Activated CD4-positive, alpha-beta T cell treated with anti-CD3 and anti-CD28 coated beads, Interleukin-2, amount 10 ng/mL, durations not matched to agents 7 days and 5 days (primary cell): Measurements from ENCODE around the gene FOXG1. TPM values are rescaled to one million over a fixed set of nuclear protein-coding genes. Genes with fewer than 3 reads are reported as not detected.

ENCODE experiments used
- CTCF ChIA-PET: fragments of 350-600 bp; sonication (Branson Sonifier 250); formaldehyde crosslinking; loops from one replicate; lab custom pipeline; 2021; ENCODE audit warnings: antibody characterized with exemption; lab: Charles Lee
- POLR2A ChIA-PET: fragments of 350-600 bp; sonication (Branson Sonifier 250); formaldehyde crosslinking; loops from one replicate; lab custom pipeline; 2021; ENCODE audit warnings: antibody characterized with exemption; lab: Charles Lee
- DNase-seq: peaks from one replicate; pipeline ENCODE4 v3.0.0-alpha.2; 2020
- H3K27ac Mint-ChIP-seq: one replicate; pipeline ENCODE4 v1.8.0; 2021; ENCODE audit warnings: mild to moderate bottlenecking, moderate library complexity, mixed read lengths
- H3K27me3 Mint-ChIP-seq: one replicate; pipeline ENCODE4 v1.8.0; 2021; ENCODE audit warnings: mixed read lengths
- H3K36me3 Mint-ChIP-seq: one replicate; pipeline ENCODE4 v1.8.0; 2021; ENCODE audit warnings: low read depth, mixed read lengths
- H3K4me1 Mint-ChIP-seq: one replicate; pipeline ENCODE4 v1.8.0; 2021; ENCODE audit warnings: mixed read lengths
- H3K4me3 Mint-ChIP-seq: one replicate; pipeline ENCODE4 v1.8.0; 2021; ENCODE audit warnings: mild to moderate bottlenecking, moderate library complexity, mixed read lengths
- H3K9me3 Mint-ChIP-seq: one replicate; pipeline ENCODE4 v1.8.0; 2021; ENCODE audit warnings: mixed read lengths
- total RNA-seq, 2 experiments: library from RNA; stranded (reverse); gene quantifications; one replicate each; pipeline ENCODE4 v1.2.3, GENCODE V29; 2021

The FOXG1 gene
- total RNA-seq, 2 experiments from 2014 or later = not detected

DNA sequence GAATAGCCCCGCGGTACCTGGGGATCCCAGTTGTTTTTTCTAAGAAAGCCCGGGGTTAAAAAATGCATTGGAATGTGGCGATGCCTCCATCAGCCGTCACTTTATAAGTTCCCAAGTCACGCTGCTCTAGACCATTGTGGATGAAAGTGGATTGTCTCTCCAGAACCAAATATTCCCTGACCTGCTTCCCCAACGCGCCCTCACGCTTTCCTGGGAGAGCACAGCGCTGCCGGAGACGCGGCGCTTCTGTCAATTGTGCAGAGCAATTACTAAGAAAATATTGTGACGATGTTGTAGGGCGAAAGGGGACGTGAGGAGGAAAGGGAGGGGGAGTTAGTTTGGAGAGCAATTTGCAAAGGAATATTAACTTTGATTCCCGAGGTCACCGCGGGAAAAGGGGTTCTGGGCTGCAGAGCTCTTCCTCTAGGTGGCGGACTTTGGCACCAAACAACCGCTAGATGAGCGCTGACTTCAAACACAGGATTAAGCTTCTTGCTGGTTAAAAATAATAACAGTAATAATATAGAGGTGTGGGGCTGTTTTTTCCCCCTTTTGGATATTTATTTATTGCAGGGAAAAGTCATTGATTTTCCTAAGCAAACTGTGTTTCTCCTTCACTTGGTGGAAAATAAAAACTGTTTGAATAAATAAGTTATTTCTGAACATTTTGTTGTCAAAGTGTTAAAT lies 9.6 kb upstream of the FOXG1 start:
- H3K9me3 Mint-ChIP-seq = no peaks in the 10 kb centered on the region
- DNase-seq = no peak

GRCh38 chr14:28757786-28758185 lies 8.8 kb upstream of the FOXG1 start:
- peaks cover 2% of the 10 kb centered on the region for H3K36me3 Mint-ChIP-seq
- CTCF ChIA-PET = no interaction called here

More for the DNA sequence above, 9.6 kb upstream of the FOXG1 start:
- no peak overlapping the region for H3K27ac Mint-ChIP-seq
- no peaks in the 10 kb centered on the region for H3K4me1 Mint-ChIP-seq
- no peak overlapping the region for H3K4me3 Mint-ChIP-seq
- ChIA-PET POLR2A (no interaction called here), CTCF (no interaction called here)
- H3K36me3 Mint-ChIP-seq = peaks cover 2% of the 10 kb centered on the region
- H3K27me3 Mint-ChIP-seq = peaks cover 65% of the 10 kb centered on the region

GRCh38 chr14:28758253-28758884 lies 8.2 kb upstream of the FOXG1 start:
- ChIA-PET POLR2A (interaction anchor here (0.6 kb wide), 1 partner anchor 8 kb away, joined by 5 read pairs; the partner anchor contains the start of gene FOXG1), CTCF (no interaction called here)
- Mint-ChIP-seq H3K36me3 (peaks cover 2% of the 10 kb centered on the region), H3K9me3 (no peaks in the 10 kb centered on the region), H3K27ac (peak overlapping the region; percentile 42), H3K27me3 (peaks cover 74% of the 10 kb centered on the region), H3K4me3 (no peak overlapping the region), H3K4me1 (no peaks in the 10 kb centered on the region)
- no peak for DNase-seq

More at GRCh38 chr14:28757786-28758185, 8.8 kb upstream of the FOXG1 start:
- H3K4me3 Mint-ChIP-seq = no peak overlapping the region
- no peaks in the 10 kb centered on the region for H3K4me1 Mint-ChIP-seq
- H3K27me3 Mint-ChIP-seq = peaks cover 73% of the 10 kb centered on the region
- DNase-seq = no peak
- no peak overlapping the region for H3K27ac Mint-ChIP-seq
- H3K9me3 Mint-ChIP-seq = no peaks in the 10 kb centered on the region
- POLR2A ChIA-PET = interaction anchor here (0.6 kb wide), 1 partner anchor 9 kb away, joined by 5 read pairs; the partner anchor contains the start of gene FOXG1

GRCh38 chr14:28758885-28759652 lies 7.5 kb upstream of the FOXG1 start:
- ChIA-PET POLR2A (no interaction called here), CTCF (no interaction called here)
- no peak overlapping the region for H3K4me3 Mint-ChIP-seq
- H3K27me3 Mint-ChIP-seq = peaks cover 74% of the 10 kb centered on the region
- H3K9me3 Mint-ChIP-seq = no peaks in the 10 kb centered on the region
- H3K4me1 Mint-ChIP-seq = no peaks in the 10 kb centered on the region
- peaks cover 2% of the 10 kb centered on the region for H3K36me3 Mint-ChIP-seq
- no peak for DNase-seq
- H3K27ac Mint-ChIP-seq = peak overlapping the region; percentile 42

DNA sequence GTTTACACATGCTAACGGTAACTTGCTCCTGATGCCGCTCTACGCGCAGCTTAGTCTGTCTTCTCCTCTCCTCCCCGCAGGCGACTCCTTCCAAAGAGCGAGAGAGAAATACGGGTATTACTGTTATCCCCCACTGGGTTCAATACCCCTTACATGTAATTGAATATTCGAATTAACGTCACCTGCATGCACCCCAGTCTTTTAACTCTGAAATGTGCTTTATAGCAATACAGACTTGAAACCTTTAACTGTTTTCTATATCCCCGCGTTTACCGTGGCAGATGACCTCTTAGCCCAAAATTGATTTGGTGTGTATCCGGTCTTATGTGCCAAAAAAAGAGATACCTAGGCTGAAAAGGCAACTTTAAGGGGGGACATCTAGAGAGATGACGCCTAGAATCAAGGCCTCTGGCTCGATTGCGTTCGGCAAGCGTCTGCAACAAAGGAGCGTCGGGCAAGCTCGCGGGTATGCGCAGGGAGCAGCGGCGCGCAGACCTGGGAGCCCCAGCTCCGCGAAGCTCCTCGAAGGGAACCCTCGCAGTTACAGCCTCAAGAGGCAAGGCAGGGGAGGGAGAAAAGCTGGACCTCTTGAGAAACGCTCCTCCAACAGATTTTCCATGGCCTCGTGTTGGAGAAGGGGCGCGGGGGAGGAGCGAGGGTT lies 6.8 kb upstream of the FOXG1 start:
- CTCF ChIA-PET = no interaction called here

DNA sequence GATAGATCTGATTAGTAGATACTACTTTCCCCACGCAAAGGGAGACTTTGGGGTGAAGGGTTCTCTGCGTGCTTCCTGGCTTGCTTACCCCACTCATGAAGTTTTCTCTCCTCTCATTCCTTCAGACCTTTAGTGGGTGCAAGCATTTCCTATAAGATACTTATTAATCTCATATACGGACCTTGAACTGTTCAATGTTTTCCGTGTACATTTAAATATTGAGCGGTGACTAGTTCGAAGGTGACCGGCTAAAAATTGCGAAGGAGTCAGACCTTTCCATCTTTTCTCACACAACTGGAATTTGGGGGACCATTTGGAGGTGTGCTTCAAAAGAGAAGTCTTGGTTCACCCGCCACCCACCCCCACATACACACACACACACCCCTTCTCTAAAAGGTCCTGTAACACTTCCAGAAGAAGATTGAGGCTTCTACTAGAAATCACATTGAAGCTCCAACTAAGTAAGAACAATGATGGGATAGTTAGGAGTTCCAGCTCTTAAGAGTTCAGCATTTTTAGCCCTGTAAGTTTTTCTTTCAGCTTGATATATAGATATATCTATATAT lies 6.1 kb upstream of the FOXG1 start:
- ChIA-PET CTCF (interaction anchor here (0.7 kb wide), 1 partner anchor 42 kb away, joined by 3 read pairs; no protein-coding TSS in a partner anchor), POLR2A (no interaction called here)
- peaks cover 2% of the 10 kb centered on the region for H3K36me3 Mint-ChIP-seq
- peaks cover 78% of the 10 kb centered on the region for H3K27me3 Mint-ChIP-seq
- no peak overlapping the region for H3K27ac Mint-ChIP-seq
- H3K4me3 Mint-ChIP-seq = no peak overlapping the region
- H3K9me3 Mint-ChIP-seq = no peaks in the 10 kb centered on the region
- peaks cover 2% of the 10 kb centered on the region for H3K4me1 Mint-ChIP-seq
- DNase-seq = no peak

More for the DNA sequence above, 6.8 kb upstream of the FOXG1 start:
- Mint-ChIP-seq H3K27ac (peak overlapping the region; percentile 25), H3K4me3 (no peak overlapping the region), H3K9me3 (no peaks in the 10 kb centered on the region), H3K4me1 (no peaks in the 10 kb centered on the region), H3K36me3 (peaks cover 2% of the 10 kb centered on the region), H3K27me3 (peaks cover 78% of the 10 kb centered on the region)
- POLR2A ChIA-PET = no interaction called here
- DNase-seq = no peak

DNA sequence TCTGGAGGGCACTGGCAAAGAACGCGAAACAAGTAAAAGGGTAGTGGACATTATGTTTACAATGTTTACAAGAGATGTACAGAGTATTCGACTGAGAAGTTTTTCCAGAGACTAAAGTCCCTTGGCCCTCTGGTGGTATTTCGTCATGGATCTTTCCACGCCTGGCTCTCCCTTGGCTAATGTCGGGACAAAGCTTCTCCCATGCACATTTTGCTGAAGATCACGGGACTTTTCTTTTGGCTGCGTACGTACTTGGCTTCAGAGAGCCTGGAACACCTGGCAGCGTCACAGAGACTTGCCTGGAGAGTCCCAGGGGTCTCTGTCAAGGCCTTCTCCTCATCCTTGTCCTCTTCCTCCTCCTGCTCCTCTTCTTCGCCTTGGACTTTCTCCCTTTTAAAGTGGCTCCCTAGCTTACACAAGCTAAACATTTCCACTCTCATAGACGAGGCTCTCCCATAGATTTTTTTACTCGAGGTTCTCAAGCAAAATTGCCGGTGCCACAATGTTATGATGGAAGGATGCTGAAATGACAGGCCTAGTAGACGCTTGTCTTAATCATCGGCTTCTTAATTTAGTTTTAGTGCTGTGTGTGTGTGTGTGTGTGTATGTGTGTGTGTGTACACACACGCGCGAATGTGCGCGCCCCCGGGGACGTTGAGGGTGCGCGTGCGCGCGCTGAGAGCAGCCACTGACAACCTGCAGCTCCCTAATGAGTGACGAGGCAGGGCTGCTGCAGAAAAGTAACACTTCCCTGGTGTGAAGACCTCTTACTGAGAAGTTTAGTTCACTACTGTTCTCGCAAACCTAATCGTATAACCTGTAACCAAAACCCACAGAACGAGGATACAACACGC lies 4.9 kb upstream of the FOXG1 start:
- ChIA-PET CTCF (interaction anchor here (0.6 to 0.7 kb wide), 2 partner anchors 41 to 207 kb away, joined by 3 read pairs; no protein-coding TSS in a partner anchor), POLR2A (no interaction called here)
- H3K9me3 Mint-ChIP-seq = no peaks in the 10 kb centered on the region
- peaks cover 5% of the 10 kb centered on the region for H3K4me1 Mint-ChIP-seq
- no peak overlapping the region for H3K27ac Mint-ChIP-seq
- DNase-seq = no peak
- peaks cover 2% of the 10 kb centered on the region for H3K36me3 Mint-ChIP-seq
- H3K27me3 Mint-ChIP-seq = peaks cover 74% of the 10 kb centered on the region
- H3K4me3 Mint-ChIP-seq = no peak overlapping the region

GRCh38 chr14:28762303-28762954 lies 4.2 kb upstream of the FOXG1 start:
- DNase-seq = no peak
- POLR2A ChIA-PET = no interaction called here
- peaks cover 71% of the 10 kb centered on the region for H3K27me3 Mint-ChIP-seq
- H3K9me3 Mint-ChIP-seq = no peaks in the 10 kb centered on the region
- peaks cover 5% of the 10 kb centered on the region for H3K4me1 Mint-ChIP-seq
- H3K27ac Mint-ChIP-seq = no peak overlapping the region
- peaks cover 2% of the 10 kb centered on the region for H3K36me3 Mint-ChIP-seq
- CTCF ChIA-PET = interaction anchor here (0.6 kb wide), 1 partner anchor 206 kb away, joined by 3 read pairs; no protein-coding TSS in a partner anchor
- no peak overlapping the region for H3K4me3 Mint-ChIP-seq

DNA sequence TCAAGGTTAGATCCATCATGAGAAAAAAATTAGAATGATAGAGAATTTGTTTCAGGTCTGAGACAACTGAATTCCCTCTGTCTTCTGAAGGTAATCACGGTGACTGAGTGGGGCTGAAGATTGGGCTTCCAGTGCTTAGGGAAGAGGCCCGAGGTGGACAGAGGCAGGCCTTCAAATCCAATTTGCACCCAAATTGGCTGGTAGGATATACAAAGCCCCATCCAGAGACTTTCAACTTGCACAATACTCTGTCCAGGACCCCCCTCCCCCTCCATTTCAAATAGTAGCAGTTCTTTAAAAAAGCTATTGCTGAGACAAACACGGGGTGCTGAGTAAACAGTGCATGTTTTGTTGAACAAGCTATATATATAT lies 3.6 kb upstream of the FOXG1 start:
- DNase-seq = no peak
- H3K4me3 Mint-ChIP-seq = no peak overlapping the region
- peaks cover 69% of the 10 kb centered on the region for H3K27me3 Mint-ChIP-seq
- no peak overlapping the region for H3K27ac Mint-ChIP-seq
- peaks cover 7% of the 10 kb centered on the region for H3K4me1 Mint-ChIP-seq
- POLR2A ChIA-PET = no interaction called here
- no peaks in the 10 kb centered on the region for H3K9me3 Mint-ChIP-seq
- H3K36me3 Mint-ChIP-seq = peaks cover 2% of the 10 kb centered on the region
- CTCF ChIA-PET = no interaction called here

DNA sequence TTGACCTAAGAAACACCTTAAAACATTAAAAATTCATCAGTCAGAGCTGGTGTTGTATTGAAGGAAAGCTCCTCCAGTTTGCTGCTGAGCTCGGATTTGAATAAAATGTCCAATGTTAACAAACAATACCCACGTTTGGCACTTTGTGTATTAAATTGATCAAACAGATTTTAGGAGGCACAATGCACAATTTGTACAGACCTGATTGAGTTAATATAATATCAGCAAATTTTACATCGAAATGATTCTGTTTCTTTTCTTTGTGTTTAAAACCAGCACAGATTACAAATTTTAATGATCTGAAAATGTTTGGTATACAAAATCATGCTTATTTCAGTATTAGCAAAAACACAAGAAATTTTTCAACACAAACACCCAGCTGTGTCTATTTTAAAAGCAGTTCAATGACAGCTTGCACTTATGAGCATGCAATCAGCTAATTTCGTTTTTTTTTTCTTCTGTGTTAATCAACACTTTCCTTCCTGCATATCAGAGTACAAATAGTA lies 2.8 kb upstream of the FOXG1 start:
- H3K4me3 Mint-ChIP-seq = no peak overlapping the region

More for the DNA sequence above, 2.8 kb upstream of the FOXG1 start:
- peaks cover 11% of the 10 kb centered on the region for H3K4me1 Mint-ChIP-seq
- DNase-seq = no peak
- H3K27ac Mint-ChIP-seq = no peak overlapping the region
- peaks cover 2% of the 10 kb centered on the region for H3K9me3 Mint-ChIP-seq
- H3K27me3 Mint-ChIP-seq = peaks cover 69% of the 10 kb centered on the region
- H3K36me3 Mint-ChIP-seq = peaks cover 4% of the 10 kb centered on the region
- POLR2A ChIA-PET = no interaction called here
- CTCF ChIA-PET = interaction anchor here (1.2 kb wide), 1 partner anchor 11 kb away, joined by 3 read pairs; no protein-coding TSS in a partner anchor
